HEK293 (cell line): ENCODE data around the gene UBXN6.

Experiments used
- BCL11A ChIP-seq: fragments of 450-650 bp; formaldehyde crosslinking; IDR thresholded peaks from 2 replicates; pipeline ENCODE4 v1.5.1; 2016; ENCODE audit warnings: low read depth, missing biosample characterization, missing genetic modification characterization
- ZNF121 ChIP-seq: fragments of 450-650 bp; formaldehyde crosslinking; IDR thresholded peaks from 2 replicates; pipeline ENCODE4 v1.5.1; 2016; ENCODE audit warnings: missing biosample characterization, missing genetic modification characterization
- ZNF133 ChIP-seq: fragments of 450-650 bp; formaldehyde crosslinking; IDR thresholded peaks from 2 replicates; pipeline ENCODE4 v1.5.1; 2016; ENCODE audit warnings: missing biosample characterization, missing genetic modification characterization
- ZNF146 ChIP-seq: fragments of 450-650 bp; formaldehyde crosslinking; IDR thresholded peaks from 2 replicates; pipeline ENCODE4 v1.5.1; 2016; ENCODE audit warnings: missing biosample characterization, missing genetic modification characterization
- ZNF76 ChIP-seq: fragments of 450-650 bp; formaldehyde crosslinking; IDR thresholded peaks from 2 replicates; pipeline ENCODE4; 2016; ENCODE audit warnings: low read depth, missing biosample characterization, missing genetic modification characterization, borderline replicate concordance
- TF ChIP-seq, protein P1 (sequence below): fragments of 450-650 bp; formaldehyde crosslinking; IDR thresholded peaks from 2 replicates; pipeline ENCODE4 v1.5.1; 2016; ENCODE audit warnings: missing biosample characterization, missing genetic modification characterization

DNA sequence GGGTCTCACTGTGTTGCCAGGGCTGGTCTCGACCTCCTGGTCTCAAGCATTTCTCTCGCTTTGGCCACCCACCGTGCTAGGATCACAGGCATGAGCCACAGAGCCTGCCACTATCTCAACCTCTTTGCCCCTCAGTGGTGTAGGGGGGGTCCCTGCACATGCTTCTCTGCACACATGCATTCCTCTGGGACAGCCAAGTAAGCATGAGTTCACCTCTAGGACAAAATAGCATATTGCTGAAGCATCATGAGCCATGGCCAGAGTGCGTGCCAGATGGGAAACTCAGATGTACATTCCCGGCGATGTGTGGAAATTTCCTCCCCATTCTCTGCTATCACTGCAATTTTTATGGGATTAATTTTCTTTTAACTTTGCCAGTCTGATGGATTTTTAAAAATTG lies 32.1 kb downstream of the UBXN6 start:
- TF ChIP-seq ZNF121 (tag by site-specific recombination) (no peak), BCL11A (tag by site-specific recombination) (no peak), ZNF146 (tag by site-specific recombination) (no peak), ZNF133 (tag by site-specific recombination) (no peak), ZNF76 (tag by site-specific recombination) (no peak)
- TF ChIP-seq, protein P1, sequence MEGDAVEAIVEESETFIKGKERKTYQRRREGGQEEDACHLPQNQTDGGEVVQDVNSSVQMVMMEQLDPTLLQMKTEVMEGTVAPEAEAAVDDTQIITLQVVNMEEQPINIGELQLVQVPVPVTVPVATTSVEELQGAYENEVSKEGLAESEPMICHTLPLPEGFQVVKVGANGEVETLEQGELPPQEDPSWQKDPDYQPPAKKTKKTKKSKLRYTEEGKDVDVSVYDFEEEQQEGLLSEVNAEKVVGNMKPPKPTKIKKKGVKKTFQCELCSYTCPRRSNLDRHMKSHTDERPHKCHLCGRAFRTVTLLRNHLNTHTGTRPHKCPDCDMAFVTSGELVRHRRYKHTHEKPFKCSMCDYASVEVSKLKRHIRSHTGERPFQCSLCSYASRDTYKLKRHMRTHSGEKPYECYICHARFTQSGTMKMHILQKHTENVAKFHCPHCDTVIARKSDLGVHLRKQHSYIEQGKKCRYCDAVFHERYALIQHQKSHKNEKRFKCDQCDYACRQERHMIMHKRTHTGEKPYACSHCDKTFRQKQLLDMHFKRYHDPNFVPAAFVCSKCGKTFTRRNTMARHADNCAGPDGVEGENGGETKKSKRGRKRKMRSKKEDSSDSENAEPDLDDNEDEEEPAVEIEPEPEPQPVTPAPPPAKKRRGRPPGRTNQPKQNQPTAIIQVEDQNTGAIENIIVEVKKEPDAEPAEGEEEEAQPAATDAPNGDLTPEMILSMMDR (tag by site-specific recombination): no peak
